ENCODE results near the gene HMX1.

HMX1 gene

DNA sequence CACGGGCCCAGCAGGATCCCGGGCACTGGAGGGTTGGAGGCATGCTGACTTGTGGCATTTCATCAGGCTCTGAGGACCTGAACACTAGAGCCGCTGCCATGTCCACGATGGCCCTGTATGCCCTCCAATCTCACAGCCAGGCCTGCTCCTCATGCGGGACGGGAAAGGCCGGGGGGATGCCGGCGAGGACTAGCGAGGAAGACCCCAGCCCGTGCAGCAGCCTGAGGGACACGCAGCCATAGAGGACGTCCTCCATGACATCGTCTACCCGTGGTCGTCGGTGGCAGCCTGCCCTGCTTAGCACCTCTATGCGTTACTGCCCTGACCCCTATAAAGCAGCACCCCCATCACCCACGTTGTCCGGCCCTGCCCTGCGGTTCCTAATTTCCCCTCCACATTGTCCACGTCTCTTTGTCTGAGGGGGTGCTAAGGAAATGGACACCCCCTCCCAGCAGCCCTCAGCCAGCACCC lies 32.6 kb downstream of the HMX1 start:
- DNase-seq = no peak

DNA sequence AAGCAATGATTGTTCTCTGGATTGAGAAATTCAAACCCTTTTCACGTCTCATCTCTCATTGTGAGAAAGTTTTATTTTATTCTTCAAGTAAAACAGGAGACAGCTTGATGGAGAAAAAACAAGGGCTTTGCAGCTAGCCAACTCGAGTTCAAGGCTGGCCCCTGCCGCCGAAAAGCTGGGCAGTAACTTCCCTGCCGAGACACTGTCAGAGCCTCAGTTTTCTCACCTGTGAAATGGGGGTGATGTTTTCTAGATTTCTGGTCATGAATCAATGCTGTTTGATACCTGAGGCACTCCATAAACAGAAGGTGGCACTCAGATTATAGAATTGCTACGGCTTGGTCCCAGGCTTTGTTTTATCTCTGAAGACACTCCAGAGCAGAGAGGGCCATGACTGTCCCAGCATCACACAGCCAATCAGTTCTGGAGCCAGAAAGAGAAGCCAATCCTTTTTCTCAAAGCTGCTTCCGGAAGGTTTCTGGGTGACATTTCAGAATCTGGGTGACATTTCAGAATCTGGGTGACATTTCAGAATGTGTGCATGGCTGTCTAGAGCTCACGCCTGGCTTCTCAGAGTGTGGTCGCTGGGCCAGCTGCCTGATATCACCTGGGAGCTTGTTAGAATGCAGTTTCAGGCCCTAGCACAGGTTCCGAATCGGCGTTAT lies 33.2 kb downstream of the HMX1 start:
- DNase-seq = no peak

DNA sequence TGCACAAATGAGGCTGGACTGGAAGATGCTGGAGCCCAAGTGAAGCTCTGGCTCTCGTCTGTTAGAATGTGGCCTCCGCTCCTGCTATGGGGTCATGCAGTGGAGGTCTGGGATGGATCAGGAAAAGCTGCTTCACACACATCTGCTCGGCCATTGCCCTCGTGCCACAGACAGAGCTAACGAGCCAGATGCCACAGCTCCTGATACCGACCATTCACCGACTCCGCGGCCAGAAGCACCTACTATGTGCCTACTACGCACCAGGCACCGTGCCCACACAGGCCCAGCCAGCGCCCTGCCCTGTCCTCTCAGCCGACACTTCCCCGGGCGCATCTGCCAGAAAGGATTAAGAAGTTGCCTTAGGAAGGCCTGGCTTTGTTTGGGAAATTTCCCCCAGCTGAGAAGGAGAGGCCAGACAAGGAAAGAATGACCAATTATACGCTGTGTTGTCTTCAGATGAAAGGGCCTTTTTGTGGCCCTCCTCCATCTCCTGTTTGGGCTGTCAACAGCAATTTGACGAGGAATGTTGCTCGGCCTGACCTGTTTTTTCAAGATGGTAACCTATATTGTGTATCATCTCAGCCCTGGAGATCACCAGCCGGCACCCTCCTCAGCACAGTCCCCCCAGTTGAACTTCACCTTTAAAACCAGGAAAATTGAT lies 34.3 kb downstream of the HMX1 start:
- DNase-seq = no peak

DNA sequence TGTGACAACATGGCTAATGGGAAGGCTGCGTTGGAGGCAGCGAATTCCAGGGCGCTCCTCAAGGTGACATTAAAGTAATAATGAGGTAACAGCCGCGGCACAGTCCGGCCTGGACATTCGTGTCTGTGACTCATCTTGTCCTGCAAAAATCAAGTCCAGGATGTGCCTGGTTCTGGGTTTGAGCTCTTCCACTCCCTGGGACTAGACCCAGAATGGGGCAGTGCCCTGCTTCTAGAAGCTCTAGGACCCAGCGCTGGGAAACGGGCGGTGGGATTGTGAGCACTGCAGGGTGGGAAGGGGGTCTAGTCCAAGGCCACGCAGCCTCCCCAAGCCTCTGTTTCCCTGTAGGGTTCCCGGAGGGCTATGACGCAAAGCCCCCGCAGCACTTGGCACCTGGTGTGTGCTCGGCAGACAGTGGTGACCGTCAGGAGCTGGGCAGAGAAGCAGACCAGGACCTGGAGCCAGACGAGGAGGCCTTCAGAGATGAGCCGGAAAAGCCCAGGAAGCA lies 34.9 kb downstream of the HMX1 start:
- no peak for DNase-seq

DNA sequence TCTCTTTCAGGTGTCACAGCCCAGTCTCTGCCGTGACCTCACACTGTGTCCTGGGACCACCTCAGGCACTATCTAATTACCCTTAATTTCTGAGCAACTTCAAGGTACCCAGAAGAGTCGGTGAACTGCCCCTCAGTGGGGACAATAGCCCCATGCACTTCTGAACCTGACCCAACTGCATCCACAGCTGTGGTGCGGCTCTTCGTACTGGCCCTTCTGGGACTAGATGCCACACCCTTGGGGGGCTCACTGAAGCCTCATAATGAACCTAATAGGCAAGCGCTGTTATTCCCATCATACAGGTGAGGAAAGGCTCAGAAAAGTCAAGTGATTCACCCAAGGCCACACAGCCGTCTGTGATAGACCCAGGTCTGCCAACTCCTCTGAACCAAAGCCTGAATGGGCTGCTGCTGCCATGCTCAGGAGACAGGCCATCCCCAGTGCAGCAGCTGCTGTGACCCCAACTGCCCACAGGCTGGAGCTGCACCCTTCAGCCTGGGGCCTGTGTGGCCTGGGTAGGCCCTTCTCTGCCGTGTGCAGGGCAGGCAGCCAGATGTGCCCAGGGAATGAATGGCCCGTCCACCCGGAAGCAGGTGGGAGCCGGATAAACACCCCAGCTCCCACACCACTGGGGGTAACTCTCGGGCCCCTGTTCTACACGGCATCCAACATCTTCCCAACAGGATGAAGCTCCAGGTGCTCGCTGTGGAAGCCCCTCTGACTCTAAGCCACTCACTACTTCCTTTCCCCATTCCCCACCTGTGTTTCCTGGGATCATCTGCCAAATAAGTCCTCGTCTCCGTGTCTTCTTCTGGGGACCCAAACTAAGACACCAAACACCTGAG lies 35.9 kb downstream of the HMX1 start:
- no peak for DNase-seq

DNA sequence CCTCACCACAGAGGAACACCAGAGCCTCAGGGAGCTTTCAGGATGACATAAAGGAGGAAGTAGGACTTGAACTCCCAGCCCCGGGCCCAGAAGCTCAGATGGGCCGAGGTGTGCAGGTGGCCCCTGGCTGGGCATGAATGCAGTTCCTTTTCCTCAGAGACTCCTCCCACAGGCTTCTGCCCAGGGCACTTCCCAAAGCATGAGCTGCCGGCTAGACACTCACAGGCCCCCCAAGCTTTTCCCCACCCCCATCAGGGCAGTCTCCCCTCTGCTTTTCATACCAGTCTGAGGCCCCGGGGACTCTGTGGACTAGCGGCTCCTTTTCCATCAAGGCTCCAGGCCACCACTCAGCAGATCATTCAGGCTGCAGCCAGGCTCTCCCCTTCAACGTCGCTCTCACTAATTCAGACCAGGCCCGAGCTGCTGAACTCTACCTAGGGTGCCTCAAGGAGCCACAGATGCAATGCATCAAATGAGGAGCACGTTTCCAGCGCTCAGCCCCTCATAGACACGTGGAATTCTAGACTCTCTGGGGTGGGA lies 36.9 kb downstream of the HMX1 start:
- DNase-seq = no peak

DNA sequence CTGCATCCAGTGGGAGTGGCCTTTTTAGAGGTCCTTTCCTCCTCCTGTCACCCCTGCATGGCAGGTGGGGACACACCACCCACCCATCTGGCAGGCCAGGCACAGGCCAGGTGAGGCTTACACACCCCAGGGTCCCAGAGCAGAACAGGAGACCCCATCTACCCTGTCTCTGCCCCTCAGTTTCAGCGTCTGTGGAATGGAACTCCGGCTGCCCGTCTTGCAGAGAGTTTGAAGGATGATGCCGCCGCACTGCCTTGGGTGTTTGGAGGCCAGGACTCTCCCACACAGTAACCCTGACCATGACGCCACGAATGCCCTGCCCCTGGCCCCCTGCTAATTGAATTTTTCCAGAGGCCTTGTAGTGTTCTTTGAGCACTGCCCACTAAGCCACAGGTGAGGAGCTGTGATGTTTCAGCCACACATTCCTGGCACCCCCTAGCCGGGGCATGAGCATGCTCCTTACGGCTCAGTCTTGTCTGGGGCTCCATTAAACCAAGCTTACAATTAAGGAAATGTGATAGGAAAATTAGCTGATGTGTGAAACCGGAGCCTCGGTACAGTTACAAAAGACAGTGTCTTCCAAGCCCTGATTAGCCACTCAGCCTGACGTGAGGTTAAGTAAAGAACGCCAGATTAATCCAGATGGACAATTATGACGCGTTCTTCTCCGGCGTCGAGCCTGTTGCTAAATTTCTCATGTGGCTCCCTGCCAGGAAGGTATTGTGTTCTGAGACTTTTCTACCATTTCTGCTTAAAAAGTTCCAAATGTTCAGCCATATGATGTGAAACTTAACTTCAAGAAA lies 39.3 kb downstream of the HMX1 start:
- DNase-seq = no peak

DNA sequence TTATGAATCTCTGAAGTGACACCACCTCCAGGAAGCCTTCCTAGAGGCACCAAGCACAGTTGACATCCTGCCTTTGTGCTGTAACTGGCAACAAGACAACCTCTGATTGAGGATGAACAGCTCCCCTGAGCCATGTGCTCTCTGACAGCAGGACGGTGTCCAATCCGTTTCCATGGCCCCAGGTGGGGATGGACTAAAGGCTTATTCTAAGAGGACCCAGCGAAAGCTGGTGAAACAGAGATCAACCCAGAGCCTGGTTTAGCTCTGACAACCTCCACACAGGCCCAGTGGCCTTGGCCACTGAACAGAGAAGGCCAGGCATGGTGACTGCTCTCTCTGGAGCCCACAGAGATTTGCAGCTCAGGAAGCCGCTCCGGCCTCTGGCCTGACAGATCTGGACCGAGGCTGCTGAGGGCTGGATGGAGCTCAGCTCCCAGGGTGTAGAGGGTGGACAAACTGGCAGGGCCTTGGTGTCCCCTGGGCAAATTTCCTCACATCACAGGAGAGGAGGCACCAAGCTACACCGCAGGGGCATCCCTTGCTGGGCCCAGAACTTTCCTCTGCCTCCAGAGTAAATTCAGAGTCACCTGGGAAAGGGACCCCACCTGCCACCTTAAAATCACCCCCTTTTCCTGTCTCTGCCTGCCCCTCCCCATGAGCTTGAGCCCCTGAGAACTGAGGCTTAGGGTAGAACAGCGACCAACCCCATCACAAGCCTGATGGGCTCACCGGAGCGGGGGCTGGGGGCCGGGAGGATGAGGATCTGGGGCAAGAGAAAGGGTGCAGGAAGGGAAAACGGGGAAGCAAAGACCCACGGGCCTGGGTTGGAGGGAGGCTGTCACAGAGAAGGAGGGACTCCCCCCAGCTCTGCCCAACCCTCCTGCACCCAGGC lies 40.2 kb downstream of the HMX1 start:
- no peak for DNase-seq

DNA sequence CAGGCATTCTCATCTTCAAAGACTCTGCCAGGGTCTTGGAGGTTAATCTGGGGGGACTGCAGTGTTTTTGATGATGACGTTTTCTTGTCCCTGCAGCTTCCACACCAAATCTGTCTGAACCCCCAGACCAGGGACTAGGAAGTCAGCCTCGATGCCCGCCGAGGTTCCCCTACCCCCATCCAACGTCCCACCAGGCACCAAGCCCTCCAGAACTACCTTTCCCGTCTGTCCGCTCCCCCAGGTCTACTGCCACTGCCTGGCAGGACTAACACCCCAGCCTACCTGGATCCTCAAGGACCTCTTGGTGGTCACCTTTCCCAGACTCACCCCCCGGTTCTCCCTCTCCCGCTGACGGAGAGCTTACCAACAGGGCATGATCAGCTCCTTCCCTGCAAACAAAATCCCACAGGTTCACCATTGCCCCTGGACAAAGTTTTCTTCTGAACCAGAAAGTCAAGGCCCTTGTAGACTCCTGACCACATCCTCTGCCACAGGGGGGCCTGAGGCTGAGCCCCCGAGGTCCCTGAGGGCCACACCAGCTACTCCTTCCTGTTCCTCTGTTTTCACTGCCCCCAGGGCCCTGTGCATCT lies 40.9 kb downstream of the HMX1 start:
- no peak for DNase-seq

DNA sequence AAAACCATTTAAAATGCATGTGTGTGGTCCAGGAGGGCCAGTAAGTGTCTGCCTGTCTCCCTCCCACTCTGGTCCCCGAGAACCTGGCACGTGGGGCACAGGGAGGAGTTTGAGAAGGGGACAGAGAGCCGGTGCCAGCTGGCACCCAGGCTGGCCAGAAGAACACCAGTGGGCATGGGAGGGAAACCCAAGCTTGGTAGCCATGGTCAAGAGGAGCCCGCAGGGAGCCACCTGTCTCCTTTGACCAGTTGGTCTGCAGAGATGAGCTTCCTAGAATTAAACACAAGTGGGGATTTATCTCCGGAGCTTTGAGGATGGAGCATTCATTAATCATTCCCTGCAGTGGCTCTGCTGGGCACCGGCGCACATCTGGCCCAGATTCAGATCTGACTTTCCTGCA lies 41.6 kb downstream of the HMX1 start:
- no peak for DNase-seq

DNA sequence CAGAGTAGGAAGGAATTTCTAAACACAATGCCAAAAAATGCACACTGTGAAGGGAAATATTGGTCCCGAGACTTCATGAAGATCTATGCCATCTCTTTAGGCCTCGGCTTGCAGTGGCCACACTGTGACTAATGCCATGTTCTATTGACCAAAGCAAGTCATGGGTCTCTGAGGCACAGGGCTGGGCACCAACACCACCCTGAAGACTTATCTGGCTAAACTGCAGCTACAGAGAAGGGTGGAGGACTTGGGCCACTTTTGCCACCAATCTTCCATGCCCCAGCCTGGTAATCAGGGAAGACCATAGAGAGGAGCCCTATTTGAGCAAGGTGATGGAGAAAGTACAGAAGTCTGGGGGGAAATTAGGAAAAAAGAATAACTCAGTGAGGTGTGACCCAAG lies 42.1 kb downstream of the HMX1 start:
- DNase-seq = no peak

DNA sequence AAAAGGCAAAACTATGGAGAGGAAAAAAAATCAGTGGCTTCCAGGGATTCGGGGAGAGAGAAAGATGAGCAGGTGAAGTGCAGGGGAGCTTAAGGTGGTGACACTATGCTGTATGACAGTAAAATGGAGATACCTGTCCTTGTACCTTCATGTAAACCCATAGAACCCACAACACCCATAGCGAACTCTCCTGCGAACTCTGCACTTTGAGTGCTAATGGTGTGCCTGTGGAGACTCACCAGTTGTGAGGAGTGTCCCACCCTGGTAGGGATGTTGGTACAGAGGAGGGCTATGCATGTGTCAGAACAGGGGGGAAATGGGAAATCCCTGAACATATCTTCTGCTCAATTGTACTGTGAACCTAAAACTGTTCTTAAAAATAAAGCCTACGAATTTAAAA lies 42.8 kb downstream of the HMX1 start:
- no peak for DNase-seq

DNA sequence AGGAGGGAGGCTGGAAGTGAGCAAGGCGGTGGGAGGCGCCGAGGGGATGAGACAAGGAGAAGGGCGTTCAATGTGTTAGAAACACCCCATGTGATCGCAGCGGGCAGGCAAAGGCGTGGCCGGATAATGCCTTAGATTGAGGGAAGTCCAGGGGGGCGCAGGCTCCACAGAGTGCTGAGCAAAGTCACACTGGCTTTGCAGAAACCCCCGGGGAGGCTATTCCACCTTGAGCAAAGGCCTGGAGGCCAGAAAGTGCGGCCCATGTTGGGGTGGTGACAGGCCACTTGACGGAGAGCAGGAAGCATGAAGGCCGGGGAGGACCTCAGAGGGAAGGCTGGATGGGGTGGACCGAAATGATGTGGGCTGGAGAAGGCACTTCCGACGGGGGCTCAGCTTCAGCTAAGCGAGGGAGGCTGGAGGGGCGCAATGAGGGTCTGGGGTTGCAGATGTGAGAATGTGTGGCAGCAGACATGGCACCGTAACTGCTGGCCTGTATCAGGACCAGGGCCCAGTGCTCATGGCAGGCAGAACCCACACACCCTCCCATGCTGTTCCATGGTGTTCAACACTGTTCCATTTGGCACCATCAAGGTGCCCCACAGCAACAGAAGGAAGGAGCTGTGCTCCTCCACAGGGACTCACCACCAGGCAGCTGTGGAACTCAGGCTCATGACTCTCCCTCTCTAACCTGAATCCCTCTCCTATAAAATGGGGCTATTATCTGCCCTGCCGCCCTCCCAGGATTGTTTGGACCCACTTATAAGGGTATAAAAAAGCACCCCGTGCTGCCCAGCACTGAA lies 50.3 kb downstream of the HMX1 start:
- DNase-seq = no peak

DNA sequence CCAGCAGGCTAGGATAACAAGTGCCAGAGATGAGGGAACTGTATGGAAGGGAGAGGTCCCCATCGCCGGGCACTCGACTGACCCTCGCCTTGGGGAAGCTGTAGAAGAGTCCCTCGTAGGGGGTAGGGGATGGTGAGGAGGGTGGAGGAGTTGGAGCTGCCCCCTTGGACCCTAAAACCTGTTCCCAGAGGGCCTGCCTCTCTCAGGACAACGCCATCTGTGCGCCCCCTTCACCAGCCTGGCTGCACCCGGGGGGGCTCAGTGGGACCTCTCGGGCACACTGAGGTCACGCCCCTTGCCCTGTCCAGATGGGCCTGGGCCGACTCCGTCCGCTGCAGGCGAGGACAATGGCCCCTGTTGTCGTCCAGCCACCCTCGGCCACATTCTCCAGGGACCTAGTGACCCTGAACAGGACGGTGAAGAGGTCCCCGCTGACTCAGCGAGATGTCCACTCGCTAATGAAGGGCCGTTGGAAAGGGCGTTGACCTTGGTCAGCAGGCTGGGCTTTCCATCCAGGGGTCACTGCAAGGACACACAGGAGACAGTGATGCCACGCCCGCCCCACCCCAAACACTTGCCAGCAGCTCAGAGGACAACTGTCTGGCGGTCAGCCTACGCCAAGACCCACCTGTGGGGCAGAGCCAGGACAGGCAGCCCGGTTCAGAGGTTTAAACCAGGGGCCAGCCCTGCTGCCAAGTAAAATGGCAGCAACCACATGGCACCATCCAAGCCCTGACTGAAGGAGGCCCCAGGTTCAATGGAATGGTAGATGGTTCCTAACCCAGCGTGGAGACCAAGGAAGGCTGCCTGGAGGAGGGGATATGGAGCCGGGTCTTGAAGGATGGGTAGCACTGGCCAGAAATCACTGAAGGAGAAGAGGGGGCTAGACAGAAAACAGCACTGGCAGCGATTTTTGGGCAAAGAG lies 51.2 kb downstream of the HMX1 start:
- DNase-seq = no peak

DNA sequence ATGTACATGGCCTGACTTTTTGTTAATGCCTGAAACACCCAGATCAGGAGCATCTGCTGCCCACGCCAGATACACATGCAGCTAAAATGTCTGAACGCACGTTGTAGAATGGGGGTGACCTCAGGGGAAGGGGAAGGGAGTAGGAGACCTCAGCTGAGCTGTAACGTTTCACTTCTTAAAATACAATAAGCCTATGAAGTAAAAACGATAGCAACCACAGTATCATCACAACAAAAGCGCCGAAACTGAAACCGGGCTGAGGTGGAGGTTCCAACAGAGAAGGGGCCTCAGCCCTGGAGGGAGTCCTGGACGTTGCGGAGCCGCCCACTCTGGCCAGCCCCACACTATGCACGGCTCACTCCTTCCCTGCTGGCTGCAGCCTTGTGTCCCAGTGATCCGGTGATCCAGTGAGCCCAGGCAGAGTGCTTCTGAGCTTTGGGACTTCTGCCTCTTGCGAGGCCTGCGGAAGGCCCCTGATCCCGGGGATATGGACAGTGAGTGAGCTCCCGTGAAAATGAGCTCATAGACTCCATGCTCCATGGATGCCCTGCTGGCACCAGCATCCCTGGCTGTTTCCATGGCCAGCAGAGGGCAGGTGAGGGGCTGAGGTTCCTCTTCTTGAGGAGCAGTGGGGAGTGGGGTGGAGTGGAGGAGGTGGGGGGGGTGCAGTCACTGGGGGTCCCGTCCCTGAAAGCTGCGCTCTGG lies 52.0 kb downstream of the HMX1 start:
- DNase-seq = no peak

DNA sequence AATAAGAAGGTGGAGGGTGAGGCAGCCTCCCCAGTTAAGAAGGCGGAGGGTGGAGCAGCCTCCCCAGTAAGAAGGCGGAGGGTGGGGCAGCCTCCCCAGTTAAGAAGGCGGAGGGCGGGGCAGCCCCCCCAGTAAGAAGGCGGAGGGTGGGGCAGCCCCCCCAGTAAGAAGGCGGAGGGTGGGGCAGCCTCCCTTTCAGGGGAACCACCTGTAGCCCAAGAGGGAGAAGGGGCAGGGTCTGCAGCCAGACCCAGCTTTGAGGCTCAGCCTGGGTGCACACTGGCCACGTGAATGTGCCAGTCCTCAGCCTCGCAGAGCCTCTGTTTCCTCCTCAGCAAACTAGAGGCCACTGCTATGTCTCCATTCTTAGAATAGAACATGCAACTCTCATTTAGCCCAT lies 52.6 kb downstream of the HMX1 start:
- no peak for DNase-seq

DNA sequence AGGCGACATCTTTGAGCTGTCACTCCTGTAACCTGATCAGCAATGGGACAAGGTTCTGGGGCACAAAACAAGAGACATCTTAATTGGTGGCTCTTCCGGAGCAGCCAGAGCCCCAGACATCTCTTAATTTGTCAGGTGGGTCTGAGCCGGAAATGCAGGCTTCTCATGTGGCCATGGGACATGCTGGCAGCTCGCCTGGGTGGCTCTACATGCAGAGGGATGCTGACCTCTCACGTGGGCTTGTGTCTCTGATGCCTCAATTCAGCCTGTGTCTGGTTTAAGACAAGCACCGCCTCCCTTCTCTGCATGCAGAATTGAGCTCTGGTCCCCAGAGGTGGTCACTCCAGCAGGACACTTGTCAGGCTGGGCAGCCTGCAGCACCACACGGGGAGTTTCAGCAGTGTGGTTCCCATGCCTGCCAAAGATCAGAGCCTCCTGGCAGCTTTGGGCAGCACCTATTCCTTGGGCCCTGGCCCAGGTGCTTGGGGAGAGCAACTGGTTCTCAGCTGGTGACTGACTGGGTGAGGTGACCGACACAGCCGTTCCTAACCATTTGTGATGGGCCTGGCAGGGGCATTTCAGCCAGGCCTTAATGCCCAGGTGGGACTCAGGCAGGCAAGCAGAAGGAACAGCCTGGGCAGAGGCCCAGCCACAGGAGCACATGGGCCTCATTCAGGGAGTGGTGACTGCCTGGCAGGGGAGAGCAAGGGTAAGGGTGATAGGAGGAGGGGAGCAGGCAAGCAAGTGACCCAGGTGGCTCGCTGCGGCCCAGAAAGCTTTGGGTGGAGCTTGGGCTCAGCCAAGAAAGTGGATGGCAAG lies 53.4 kb downstream of the HMX1 start:
- DNase-seq = no peak

DNA sequence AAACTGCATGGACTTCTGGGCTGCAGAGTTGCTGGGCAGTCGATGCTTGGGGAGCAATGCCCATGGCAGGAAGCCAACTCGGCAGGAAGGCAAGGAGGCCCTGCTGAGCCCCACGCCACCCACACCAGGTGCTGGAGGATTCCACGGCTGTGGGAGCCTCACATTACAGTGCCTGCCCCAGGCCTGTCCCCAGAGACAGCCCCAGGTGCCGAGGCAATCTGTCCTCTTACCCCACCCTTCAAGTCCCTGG lies 53.9 kb downstream of the HMX1 start:
- DNase-seq = no peak
